IPS-18c (cell line): ENCODE results near the gene FOXD3.
"Not testable (repeated sequence)": the region's sequence is repeated elsewhere in the genome, so short reads cannot be mapped to it uniquely, and the experiment has no call there.

ENCODE experiments used
- H3K4me3 ChIP-seq: 2 replicates; pipeline ENCODE4 v1.7.0; 2013; ENCODE audit warnings: low read depth, mild to moderate bottlenecking, low read length, moderate library complexity; ENCODE audit not compliant: insufficient read depth
- H3K9me3 ChIP-seq: one replicate; pipeline ENCODE4 v1.6.1; 2013; ENCODE audit warnings: mild to moderate bottlenecking, low read length, moderate library complexity; ENCODE audit not compliant: control insufficient read depth, insufficient read depth

FOXD3 gene

DNA sequence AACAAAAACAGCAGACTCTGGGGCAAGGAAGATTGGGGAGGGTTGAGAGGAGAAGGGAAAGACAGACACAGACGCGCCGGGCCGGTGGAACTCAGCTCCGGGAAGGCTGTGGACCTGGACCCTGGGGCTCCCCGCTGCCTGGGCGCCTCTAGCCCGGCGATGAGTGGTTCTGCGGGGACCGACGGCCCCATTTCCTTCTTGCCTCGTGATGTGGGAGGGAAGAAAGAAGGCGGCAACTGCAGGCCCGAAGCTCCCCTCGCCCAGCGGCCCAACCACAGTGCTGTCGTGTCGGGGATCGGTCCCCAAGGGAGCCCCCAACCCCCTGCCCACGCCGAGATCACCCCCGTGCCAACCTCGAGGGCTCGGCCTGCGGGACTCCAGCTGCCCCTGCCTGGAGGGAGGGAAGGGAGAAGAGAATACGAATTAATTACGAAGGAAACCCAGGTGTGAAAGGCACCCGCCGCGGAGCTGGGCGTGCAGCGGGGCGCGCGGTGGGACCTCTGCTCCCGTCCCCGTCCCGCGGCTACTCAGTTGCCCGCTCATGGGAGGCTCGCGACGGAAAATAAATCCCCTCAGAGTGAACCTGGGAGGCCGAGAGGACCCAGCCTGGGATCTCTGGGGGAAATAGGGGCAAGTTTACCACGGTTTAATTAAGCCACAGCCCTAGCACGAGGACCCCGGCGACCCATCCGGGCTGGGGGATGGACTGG, 7.4 kb downstream of the FOXD3 start:
- Histone ChIP-seq H3K4me3 (peak overlapping the region; percentile 54), H3K9me3 (no peaks in the 10 kb centered on the region)

DNA sequence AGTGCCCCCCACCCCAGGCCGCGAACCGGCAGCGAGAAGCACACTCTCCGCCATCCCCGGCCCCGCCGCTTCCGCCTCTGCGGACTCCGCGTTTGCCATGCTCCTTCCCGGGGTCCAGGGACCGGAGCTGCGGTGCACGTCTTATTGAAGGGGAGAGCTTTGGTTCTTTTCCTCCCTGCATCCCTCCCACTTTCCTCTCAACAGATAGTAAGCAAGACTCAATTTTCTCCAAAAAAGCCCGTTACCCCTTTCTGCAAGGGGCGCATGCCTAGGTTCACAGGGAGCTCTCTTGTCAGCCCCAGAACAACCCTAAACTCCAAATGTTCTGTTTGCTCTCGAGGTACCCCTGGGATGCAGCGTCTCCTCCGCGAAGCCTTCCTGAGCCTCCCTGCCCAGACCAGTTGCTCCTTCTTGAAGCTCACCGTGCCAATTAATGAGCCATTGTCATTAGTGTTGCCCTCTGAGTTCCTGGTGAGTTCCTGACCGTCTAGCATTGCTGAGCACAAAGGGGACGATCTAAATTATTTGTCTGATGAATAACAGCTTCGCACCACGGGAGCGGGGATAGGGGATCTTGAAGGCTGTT, 8.1 kb downstream of the FOXD3 start:
- Histone ChIP-seq H3K9me3 (no peaks in the 10 kb centered on the region), H3K4me3 (peak overlapping the region; percentile 54)

DNA sequence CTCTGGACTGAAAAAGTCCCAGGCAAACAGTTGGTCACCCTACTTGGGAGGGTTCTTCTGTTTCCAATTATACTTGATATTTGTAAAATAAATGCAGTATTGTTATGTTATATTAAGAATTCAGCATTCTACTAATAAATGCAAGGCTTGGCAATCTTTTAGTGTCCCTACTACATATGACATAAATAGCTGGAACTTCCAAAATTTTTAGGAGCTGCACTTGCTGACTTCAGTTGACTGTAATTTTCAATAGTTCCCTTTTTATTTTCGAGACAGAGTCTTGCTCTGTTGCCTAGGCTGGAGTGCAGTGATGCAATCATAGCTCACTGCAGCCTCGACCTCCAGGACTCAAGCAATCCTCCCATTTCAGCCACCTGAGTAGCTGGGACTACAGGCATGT, 20.0 kb downstream of the FOXD3 start:
- no peaks in the 10 kb centered on the region for H3K9me3 ChIP-seq
- no peak overlapping the region for H3K4me3 ChIP-seq

DNA sequence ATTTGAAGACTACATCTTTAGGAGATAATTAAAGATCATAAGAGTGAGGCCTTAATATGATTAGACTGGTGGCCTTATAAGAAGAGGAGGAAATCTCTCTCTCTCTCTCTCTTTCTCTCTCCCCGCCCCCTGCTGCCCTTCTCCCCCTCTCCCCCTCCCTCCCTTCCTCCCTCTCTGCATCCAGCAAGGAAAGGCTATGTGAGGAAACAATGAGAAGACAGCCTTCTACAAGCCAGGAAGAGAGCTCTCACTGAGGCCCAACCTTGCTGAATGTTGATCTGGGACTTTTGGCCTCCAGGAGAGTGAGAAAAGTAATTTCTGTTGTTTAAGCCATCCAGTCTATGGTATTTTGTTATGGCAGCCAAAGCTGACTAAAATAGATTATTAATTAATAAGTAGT, 21.6 kb downstream of the FOXD3 start:
- Histone ChIP-seq H3K4me3 (no peak overlapping the region), H3K9me3 (no peaks in the 10 kb centered on the region)

DNA sequence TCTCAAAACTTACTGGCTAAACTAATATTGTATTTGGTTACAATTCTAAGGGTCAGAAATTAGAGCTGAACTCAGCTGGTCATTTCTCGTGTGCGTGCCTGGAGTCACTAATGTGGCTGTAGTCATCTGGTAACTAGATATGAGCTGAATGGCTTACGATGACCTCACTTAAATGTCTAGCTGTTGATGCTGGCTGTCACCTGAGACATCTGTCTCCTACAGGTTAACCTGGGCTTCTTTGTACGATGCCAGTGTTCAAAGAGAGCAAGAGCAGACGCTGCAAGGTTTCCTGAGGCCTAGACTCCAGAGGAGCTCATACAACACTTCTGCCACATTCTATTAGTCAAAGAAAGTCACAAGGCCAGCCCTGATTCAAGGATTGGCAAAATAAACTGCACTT, 28.0 kb downstream of the FOXD3 start:
- no peaks in the 10 kb centered on the region for H3K9me3 ChIP-seq
- no peak overlapping the region for H3K4me3 ChIP-seq

DNA sequence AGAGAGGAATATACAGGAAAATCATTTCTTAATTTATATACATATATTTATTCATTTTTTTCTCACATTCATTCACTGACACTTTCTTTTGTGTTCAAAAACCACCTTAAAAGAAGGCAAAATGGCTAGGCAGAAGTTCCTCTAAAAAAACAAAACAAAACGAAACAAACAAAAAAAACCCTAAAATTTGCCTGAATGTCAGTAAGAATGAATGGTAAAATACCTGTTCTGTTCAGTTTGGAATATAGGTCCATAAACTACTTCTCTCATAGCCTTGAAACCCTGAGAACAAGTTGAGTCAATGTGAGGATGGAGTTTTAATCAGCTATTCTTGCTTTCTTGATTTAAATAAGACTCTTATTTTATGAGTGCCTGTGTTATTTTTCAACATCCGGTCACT, 30.4 kb downstream of the FOXD3 start:
- Histone ChIP-seq H3K4me3 (no peak overlapping the region), H3K9me3 (no peaks in the 10 kb centered on the region)

DNA sequence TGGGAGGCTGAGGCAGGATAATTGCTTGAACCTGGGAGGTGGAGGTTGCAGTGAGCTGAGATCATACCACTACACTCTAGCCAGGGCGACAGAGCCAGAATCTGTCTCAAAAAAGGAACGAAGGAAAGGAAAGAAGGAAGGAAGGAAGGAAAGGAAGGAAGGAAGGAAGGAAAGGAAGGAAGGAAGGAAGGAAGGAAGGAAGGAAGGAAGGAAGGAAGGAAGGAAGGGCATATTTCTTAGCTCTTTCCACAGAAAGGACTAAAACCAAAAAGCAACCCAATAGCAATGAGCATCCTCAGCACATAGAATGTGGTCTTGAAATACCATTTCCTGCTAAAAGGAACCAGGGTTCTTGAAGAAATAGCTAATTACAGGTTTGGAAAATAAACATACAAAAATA, 33.9 kb downstream of the FOXD3 start:
- H3K4me3 ChIP-seq, result not testable (repeated sequence)

DNA sequence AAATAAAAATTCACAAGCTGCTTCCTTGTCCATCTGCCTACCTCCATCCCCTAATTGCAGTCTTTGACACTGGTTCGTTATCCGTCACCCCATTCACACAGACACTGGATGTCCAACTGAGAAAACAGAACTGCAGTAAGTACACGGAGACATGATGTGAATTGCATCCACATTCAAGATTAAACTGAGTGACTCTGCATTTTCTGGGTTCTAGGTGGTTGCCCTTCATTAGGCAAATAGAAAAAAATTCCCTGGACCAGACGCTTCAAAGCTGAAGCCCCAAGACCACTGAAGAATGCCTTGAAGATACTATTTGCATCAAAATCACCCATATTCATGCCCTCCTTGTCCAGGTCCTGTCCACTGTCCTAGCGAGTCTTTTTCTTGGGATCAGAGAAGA, 37.2 kb downstream of the FOXD3 start:
- H3K9me3 ChIP-seq, result no peaks in the 10 kb centered on the region
- no peak overlapping the region for H3K4me3 ChIP-seq

More for the DNA sequence above, 33.9 kb downstream of the FOXD3 start:
- H3K9me3 ChIP-seq, result not testable (repeated sequence)

DNA sequence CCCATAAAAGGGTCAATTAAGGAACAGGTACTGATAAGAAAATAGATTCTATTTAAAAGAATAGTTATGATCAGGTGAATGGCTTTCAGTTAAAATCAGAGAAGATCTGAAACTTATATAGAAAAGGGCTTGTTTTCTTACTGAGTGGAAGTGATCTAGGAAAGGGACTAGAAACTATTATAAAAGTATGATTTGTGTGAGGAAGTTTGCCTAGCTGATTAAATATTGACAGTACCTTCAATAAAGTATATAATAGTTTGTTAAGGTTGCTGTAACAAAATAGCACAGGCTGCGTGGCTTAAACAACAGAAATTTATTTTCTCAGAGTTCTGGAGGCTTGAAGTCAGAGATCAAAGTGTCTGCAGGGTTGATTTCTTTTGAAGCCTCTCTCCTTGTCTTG, 39.7 kb downstream of the FOXD3 start:
- H3K9me3 ChIP-seq, result peaks cover 2% of the 10 kb centered on the region
- no peak overlapping the region for H3K4me3 ChIP-seq

DNA sequence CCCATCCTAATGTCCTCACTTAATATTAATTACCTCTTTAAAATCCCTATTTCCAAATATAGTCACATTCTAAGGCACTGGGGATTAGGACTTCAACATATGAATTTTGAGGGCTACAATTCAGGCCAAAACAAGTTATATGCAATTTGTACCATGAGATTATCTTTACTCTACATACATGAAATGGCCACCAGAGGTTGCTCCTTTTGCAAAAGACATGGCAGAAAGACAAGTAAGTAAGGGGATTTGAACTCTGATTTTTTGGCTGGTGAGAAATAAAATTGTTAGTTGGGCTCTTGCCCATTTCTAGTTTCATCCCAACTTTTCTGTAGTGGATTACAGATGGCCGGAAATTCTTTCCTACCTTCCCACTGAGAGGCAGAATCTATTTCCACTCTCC, 40.2 kb downstream of the FOXD3 start:
- peaks cover 3% of the 10 kb centered on the region for H3K9me3 ChIP-seq
- H3K4me3 ChIP-seq, result no peak overlapping the region

DNA sequence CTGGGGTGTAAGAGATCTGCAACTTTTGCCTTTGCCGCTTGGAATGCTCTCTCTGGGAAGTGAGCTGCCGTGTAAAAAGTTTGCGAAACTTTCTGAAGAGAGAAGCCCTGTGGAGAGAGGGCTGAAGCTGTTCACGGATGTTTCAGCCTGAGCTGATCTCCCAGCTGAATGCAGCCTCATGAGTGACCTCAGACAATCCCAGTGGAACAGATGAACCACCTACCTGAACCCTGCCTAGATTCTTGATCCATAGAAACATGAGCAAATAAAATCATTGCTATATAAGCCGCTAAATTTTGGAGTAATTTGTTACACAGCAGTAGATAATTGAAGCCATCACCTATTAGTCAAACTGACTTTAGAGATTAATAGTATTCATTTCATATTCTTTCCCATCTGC, 40.6 kb downstream of the FOXD3 start:
- no peak overlapping the region for H3K4me3 ChIP-seq
- peaks cover 3% of the 10 kb centered on the region for H3K9me3 ChIP-seq

DNA sequence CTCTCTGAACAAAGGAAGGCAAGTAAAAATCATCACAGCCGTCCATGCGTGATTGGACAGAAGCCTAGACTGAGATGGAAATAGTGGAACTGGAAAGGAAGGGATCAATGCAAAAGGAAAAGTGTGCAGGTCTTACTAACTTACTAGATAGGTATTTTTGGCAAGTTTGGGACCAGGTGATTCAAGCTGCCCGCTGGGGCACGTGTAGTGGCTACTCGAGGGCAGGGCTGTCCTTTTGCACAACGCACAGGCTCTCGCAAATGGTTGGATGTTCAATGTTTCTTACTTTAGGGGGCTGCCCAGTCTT, 44.5 kb downstream of the FOXD3 start:
- peak overlapping the region; percentile 16; the same call in 1 of the 2 replicates for H3K4me3 ChIP-seq
- H3K9me3 ChIP-seq, result peaks cover 3% of the 10 kb centered on the region

DNA sequence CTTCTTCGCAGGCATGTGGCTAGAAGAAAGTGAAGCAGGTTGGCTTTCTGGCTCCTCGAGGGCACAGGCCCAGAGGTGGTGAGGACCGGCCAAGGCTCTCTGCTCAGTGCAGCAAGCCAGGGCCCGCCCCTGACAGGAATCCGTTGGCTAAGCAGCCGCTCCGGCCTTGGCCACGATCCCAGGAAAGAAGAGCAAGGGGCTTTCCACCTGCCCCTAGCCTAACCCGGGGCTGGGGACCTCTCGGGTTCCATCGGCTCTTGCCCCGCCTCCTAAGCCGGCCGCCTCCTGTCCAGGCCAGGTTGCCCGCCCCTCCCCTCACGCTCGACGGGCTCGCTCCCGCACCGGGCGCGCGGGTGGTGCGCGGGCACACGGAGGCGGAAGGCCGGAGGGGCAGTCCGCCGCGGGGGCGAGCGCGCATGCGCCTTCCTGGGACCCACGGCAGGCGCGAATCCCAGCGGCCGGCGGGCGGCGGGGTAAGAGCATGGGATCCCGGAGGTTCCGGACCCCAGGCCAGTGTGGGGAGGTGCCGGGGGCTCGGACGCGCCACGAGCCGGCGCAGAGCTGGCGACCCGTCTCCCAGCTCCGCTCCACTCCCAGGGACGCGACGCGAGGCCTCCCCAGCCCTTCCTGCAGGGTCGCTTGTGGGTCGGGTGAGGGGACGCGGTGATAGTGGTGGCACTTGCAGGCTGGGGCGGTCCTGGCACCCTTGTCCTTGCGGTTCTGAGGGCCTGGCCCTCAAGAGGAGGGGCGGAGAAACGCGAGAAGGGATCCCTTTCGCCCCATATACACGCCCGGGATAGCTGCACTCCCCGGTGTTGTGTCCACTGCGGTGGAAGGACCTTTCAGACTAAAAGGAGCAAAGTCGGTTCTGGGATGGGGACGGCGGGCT, 45.1 kb downstream of the FOXD3 start, which contains the start of gene ALG6:
Gene ALG6 (plus strand): TSS at position 413 of the 889 bp plus-strand sequence. CDS start 3,351 bp downstream, outside the sequence.
- Histone ChIP-seq H3K4me3 (peak within 1 kb of the TSS; percentile 89), H3K9me3 (peaks cover 3% of the 10 kb centered on the region)

DNA sequence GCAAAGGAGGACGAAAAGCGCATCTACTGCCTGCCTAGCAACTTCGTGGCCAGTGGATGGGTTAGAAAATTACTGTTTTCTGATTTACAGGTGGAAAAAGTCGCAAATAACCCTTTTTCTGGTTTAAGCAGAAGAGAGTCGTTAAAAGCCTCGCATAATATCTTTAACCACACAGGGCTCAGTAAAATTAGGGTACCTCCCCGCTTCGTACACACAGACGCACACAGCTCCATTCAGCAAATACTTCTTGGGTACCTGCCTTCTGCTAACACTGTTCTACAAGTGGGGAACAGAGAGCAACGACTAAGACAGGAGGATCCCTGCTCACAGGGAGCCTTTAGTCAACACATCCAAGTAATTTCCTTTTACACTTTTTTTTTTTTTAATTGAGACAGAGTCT, 45.8 kb downstream of the FOXD3 start:
- H3K9me3 ChIP-seq, result peaks cover 3% of the 10 kb centered on the region
- peak overlapping the region; percentile 89 for H3K4me3 ChIP-seq
